NCI-H1694 treated with DMSO at 0.1 percent for 48 hours (cell line): ENCODE measurements around the gene ISCU.
"Not testable (repeated sequence)": the region's sequence is repeated elsewhere in the genome, so short reads cannot be mapped to it uniquely, and the experiment has no call there.

Source experiments
- DNase-seq: peaks from one replicate; lab custom pipeline; 2025; lab: John Stamatoyannopoulos, UW

Gene ISCU

DNA sequence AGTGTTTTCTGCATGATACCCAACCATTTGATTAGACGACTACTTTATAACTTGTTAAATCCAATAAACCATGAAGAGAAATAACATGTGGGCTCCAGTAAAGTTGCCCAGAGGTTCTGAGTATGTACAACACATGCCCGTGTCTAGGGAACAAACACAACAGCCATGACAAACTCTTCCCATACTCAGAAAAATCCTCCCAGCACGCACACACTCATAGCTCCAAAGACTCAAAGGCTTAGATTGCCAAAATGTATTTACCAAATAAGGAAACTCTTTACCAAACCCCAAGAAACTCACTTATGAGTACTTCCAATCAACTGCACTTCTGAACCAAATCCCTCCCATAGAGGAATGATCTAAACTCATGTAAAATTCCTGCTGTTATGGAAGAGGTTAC, 18.7 kb upstream of the ISCU start:
- no peak for DNase-seq

DNA sequence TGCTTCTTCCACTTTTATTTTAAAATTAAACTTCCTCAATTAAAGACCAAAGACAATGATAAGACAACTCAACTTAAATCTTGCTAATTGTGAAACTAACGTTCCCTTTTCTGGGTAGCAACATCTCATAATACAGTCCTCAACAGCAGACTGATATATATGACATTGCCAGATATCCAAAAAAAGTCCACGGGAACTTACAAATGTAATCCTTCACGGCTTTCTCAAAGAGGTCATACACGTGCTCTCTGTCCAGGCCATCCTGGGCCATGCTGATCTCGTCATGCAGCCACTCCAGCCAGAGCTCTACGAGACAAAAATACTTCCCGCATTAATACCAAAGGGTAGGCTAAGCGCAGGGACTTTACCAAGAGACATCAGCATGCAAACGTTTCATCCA, 14.7 kb upstream of the ISCU start:
- no peak for DNase-seq

DNA sequence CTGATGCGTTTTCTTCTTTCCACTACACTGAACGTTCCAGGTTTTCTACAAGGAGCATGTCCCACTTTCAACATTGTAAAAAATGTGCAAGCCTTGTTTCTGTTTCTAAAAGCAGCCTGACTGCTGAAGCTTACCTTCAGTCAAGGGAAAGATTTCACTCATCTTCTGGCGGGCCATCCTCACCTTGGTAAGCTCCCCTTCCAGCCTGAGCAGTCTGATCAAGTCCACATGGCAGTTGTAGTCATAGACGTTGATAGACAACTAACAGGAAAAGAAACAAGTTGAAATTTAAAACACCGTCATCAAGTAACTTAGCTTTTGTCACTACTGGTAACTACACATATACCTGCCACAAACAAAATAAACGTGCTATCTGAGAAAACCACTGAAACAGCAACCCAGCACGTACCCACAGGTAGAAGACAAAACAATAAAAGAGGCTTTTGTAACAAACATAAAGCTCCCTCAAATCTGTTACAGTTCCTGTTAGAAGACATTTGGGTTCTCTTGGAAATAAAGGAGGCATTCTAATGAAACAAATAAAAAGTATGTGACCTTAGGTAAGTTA, 13.4 kb upstream of the ISCU start:
- no peak for DNase-seq

DNA sequence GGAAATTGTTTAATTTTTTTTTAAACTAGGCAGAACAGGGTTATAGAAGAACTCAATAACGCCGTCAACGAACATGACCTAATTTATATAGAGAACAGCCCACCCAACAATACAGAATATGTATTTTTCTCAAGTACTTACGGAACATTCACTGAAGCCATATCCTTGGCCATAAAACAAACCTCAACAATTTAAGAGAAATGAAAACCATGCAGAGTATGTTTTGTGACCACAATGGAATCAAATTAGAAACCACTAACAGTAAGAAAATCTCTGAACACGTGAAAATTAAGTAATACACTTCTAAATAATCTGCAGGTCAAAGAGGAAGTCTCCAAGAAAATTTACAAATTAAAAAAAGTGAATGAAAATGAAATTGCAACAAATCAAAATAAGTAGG, 10.9 kb upstream of the ISCU start:
- DNase-seq: no peak

DNA sequence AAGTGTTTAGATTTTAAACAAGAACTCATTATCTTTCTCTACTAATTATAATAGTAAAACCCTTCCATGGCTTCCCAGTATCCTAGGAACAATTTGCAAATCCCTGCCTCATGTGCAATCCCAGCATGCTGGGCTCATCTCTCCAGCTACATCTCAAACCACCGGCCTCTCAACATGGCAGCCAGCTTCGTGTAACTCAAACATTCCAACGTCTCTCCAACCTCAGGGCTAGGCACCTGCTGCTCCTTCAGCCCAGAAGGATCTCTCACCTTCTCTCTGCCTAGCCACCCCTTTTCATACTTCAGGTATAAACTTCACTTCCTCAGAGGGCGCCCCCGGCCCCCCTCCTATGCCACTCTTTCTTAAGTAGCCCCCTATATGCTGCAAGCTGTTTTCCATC, 8.6 kb upstream of the ISCU start:
- DNase-seq: no peak

DNA sequence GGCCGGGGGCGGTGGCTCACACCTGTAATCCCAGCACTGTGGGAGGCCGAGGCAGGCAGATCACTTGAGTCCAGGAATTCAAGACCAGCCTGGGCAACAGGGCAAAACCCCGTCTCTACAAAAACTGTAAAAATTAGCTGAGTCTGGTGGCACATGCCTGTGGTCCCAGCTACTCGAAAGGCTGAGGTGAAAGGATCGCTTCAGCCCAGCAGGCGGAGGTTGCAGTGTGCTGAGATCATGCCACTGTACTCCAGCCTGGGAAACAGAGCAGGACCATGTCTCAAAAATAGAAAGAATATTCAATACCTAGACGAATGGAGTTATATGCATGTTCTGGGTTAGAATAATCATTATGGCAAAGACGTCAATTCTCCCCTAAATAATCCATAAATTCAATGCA, 7.0 kb upstream of the ISCU start:
- DNase-seq: not testable (repeated sequence)

DNA sequence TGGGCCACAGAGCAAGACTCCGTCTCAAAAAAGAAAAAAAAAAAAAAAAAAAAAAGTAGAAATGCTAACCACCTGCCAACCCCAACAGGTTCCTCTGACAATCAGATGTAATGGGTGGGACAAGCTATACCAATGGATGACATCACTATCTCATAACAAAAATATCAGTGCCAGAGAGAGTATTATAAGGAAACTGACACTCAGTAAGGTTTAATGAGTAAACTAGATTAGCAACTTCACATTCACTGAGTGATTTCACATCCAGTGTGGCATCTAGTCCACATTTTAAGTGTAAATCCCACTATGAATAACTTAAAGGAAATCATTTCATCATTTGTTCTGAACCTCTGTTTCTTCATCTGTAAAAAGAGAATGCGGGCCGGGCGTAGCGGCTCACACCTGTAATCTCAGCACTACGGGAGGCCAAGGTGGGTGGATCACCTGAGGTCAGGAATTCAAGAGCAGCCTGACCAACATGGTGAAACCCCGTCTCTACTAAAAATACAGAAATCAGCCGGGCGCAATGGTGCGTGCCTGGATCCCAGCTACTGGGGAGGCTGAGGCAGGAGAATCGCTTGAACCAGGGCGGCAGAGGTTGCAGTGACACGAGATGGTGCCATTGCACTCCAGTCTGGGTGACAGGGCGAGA, 3.3 kb upstream of the ISCU start:
- DNase-seq: no peak

DNA sequence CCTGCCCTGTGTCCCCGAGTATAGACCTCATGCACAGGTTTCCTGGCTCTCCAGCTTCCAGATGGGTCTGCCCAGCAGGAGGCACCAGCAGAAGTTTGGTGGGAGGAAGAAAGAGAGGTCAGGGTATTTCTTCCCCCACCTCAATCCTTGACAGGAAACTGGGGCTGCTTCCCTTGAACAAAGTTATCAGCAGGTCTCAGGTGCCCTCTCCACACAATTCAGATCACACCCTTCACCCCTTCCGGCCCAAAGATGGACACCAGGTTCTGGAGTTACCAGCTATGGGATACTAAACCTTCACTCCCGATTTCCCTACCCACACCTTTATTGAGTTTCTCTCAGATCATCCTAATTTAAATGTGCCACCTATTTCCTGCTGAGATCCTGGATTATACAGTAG, 2.6 kb upstream of the ISCU start:
- no peak for DNase-seq

DNA sequence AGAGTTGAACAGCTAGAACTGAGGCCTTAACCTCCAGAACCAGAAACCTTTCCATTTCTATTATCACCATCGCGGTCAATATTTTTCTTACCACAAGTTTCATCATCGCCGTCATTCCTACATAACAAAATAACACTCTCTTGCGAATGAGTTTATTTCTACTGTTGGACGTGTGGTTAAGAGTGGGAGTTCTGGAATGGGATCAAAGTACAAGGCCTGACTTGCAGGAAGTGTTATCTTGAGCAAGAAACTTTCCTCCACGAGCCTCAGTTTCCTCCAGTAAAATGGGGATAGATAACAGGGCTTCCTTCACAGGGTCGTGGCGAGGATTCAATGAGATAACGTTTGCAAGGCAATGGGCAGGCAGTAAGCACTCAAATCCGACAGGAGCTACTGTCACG, 2.1 kb upstream of the ISCU start:
- DNase-seq: no peak

DNA sequence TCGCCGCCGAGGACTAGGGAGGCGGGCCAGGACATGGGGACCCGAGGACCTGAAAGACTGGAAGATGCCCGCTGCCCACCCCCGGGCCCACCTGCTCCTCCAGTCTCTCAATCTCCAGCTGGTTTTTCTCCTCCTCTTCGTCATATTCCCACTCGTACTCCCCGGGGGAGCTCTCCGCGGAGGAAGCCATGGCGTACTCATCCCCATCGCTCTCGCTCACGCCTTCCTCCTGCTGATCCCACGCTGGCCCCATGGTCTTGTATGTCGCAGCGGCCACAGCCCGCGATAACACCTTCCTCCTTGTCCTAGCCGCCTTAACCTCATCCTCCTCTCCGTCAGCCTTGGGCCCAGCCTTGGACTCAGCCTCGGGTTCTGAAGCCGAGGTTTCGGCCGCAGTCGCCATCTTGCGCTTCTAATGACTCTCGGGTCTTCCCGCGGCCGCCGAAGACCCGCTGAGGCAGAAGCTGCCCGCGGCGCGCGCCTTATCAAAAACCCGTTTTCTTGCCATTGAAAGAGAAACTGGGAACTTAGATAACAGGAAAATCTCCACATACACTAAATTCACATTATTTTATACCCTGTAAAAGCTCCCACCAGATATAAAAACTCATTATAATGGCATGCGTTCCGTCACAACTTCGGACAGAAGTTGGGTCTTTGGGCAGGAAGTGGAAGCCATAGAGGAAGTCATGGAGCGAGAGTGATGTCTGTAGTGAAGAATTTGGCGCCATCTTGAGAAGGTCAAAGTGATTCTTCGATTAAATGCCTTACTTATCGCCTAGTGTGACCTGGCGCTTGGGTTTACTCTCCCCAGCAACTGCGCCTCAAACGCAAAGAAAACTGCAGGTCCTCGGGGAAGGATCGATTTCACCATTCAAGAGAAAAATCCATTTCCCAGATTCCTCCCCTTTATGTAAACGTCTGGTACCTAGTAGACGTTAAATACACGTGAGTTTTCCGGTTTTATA, 1.4 kb upstream of the ISCU start, which contains the start of gene SART3:
SART3 (minus strand) TSS at position 422 of the 968 bp plus-strand sequence; CDS start at position 403, 19 bp downstream.
- peak; percentile 90 for DNase-seq

DNA sequence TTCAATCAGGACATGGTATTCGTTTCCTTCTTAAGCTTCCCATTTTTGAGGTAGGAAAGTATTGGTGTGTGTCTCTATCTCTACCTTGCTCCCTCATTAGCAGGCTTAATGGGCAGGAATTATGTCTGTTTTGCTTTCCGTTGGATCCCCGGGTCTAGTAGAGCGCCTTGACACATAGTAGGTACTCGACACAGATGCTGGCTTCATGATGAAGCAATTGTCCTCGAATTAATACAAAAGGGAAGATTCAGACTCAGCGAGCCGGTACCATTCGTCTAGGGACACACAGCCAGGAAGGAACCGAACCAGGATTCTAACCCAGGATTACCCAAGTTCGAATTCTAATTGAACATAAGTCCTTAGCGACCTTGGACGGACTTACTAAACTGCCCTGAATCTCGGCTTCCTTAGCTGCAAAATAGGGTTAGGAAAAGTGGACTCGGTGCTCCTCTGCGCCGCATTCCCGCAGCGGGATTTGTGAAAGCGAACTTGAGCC, 496 bp upstream of the ISCU start:
- DNase-seq: no peak

DNA sequence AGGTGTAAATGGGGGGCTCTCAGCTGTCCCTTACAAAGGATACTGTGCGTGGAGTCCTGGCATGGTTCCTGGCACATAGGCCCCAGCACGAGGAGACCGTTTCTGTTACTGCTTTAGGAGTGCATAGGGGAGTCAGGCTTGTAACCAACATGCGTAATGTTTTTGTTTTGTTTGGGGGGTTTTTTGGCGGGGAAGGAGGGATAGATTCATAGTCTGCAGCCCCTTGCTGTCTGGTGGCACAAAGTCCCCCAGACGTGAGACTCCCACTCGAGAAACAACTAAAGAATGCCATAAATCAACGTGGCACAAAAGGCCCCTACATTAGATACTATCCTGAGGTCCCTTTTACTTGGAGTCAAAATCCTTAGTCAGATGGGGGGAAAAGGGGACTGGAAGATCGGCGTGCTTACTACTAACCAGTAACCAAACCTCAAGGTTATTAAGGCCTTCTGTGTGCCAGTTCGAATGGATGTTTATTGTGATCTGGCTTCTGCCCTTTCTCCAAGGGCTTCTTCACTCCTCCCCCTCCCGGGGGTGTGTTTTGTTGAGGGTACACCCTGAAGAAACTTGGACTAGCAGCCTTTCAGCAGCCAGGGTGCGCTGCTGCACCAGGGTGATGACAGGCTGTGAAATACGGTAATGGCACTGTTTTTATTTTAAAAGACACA, 874 bp downstream of the ISCU start:
- DNase-seq: peak; percentile 51

DNA sequence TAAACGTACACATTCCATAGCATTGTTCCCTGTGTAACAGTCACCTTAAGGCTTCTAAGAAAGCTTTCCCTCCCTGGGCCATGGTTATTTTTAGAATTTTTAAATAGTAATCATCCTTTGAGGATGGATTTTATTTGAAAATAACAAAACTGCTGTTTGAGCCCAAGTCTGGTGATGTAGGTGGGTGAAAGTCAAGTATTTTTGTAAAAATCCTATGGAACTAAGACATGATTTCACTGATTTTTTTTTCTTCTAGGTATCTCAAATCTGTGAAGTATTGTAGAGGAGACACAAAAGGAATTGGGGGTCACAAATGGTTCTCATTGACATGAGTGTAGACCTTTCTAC, 1.4 kb downstream of the ISCU start:
- DNase-seq: no peak

DNA sequence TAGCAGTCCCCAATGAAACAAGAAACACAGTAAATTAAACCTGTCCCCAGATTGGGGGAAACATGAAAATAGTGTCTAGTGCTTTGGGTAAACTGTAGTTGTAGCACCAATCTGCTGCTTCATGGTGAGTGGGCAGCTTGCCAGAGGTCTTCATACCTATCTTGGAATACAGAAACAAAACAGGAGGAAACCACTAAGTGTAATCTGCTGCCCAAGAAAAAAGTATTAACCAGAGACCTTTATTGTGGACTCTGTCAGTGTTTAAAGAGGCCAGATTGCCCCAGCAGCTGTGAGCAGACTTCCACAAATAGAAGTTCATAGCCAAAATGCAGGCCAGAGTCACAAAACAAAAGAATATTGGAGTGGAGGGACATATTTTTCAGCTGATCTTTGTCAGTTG, 2.3 kb downstream of the ISCU start:
- no peak for DNase-seq

DNA sequence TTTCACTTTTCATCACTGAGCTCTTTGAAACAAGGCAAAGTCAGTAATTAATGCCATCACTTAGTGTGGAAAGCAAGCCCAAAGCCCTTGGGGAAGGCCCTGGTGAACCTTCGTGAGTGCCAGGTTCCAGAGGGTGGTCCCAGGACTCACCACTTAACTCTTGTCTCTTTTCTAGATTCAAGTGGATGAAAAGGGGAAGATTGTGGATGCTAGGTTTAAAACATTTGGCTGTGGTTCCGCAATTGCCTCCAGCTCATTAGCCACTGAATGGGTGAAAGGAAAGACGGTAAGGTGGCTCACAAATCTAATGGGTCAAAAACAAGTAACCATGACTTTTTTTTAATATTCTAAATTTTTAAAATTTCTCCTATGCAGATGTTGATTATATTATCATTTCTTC, 2.8 kb downstream of the ISCU start:
- DNase-seq: no peak

DNA sequence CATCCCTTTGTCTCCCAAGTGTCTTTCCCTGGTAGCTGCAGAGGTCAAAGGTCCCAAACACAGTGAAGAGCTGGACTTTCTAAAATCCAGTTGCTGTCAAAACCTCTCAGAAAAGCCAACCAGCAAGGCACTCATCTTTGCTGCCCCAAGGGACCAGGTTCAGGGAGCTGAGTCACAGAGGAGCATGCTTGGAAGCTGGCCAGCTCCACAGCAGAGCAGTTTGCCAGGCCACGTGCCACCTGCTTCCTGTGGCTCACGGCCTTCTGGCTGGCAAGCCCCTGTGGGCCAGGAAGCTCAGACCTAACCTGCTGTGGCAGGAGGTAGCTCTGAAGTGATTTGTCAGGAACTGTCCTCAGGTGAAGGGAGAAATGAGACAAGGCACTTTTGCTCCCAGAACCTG, 3.6 kb downstream of the ISCU start:
- DNase-seq: peak; percentile 80

DNA sequence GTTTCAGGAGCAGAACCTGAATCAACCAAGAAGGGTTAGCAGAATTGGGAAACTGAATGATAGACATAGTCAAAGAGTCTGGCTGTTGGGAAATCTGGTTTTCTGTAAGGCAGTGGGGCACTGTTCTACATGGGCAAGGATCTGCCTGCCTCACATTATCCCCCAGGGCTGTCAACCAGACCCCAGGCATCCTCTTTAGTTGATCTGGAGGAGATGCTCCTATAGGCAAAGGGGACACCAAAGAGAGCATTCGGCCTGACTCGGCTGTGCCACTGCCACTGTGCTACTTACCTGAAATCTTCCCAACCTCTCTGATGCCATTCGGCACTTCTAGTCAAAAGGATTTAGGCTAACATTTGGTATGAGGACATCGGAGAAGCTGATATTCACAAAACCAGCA, 4.1 kb downstream of the ISCU start:
- no peak for DNase-seq

DNA sequence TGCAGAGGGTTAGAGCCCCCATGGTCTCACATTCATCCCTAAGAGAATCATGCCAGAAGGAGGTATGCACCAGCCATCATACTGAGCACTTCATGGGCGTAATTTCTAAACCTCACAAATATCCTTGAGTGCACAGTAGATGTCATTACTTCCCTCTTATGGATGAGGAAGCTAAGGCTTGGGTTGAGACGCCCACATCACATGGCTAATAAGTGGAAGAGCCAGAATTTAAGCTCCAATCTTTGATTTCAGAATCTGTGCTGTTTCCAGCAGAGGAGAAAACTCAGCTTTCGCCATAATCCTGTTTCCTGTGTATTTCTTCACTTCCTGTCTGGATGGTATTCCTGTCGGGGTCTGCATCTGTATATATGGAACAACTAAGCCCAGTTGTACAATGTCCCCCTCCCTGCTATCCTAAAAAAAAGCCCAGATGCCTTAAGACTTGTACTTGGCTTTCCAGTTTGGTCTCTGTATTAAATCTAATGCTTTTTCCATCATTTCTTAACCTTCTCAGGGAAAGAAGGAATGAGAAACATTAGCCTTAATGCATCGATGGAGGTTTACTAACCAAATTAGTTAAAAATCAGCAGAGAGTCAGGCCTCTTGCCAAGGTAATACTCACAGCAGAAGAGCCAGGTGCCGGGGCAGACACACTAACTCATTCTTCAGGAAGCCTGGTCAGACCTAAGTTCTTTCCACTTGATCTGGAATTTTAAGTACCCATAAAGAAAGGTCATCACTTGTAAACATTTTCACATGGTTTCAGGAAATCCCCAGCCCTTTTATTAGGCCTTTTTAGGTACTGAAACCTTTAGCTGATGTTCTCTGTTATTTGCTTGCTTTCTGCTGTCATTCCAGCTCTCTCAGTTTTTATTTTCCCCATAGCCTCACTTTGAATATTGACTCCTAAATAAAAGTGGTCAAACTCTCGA, 5.3 kb downstream of the ISCU start:
- DNase-seq: no peak

DNA sequence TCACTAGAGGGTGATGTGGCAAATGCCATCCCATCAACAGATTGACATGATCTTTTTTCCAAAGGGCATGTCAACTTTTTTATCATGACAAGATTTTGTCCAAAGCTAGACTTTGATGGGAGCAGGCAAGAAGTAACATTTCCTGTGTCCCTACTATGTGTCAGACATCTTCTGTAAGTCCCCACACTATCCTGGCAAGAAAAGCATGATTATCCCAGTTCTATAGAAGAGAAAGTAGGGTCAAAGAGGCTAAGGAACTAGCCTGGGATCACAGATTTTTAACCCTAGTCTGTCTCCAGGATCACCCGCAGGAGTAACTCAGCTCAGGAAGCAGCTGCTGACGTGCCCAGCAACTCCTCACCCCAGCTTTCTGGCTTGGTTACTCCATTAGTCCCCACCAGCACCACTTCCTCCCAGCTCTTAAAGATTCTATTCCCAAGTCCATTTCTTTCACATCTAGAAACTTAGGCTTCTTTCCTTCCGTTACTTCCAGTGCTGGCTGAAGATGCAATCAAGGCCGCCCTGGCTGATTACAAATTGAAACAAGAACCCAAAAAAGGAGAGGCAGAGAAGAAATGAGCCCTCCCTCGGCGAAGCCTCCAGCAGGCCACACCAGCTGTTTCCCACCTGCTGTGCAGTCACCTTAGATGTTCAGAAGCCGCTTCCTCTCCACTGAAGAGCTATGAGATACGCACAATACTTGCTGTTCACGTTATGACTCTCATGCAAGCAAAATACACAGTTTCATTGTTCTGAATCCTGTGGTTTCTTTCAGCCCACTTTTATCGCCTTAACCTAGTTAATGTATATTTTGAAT, 6.2 kb downstream of the ISCU start:
- DNase-seq: no peak
